Glomerular visceral epithelial cell (primary cell): Measurements from ENCODE around the gene KEL.
"Not testable (repeated sequence)": the region's sequence is repeated elsewhere in the genome, so short reads cannot be mapped to it uniquely, and the experiment has no call there.

ENCODE experiments used
- DNase-seq: peaks from one replicate; pipeline ENCODE4 v3.0.0-alpha.2; 2016; ENCODE audit errors: extremely low spot score

KEL gene

GRCh38 chr7:142961973-142962926, at the start of gene KEL:
Gene KEL (minus strand): TSS chr7:142962363. CDS start chr7:142962206, 157 bp downstream.
- no peak for DNase-seq

- DNase-seq: peak; percentile 58
Measured at GRCh38 chr7:143008007-143008901, 46.1 kb upstream of the KEL start.

DNA sequence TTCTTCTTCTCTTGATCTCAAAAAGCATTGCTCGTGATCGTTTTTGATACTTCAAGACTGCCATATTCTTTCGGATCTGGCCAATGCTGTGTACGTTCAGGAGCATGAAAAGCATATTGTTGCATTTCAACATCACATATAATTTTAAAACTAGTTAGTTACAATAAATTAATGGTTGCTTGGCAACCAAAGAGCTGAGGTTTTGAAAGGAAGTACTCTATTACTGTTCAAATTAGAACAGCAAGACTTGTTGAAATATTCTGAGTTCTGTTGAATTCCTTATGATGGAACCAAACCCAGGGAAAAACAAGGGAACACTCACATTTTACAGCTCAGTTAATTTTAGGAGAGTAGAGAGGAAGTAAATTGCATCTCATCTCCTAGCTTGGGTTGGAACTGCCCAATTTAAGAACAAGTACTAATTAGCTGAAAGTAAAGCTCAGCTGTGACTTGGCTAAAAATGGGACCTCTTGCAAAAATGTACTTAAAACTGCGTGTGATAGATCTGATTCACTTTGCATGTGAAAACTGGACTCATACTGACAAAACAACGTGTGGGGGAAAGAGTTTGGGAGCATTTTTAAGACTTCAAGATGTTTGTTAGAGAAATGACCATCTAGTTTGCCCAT, 43.6 kb upstream of the KEL start:
- DNase-seq: no peak

DNA sequence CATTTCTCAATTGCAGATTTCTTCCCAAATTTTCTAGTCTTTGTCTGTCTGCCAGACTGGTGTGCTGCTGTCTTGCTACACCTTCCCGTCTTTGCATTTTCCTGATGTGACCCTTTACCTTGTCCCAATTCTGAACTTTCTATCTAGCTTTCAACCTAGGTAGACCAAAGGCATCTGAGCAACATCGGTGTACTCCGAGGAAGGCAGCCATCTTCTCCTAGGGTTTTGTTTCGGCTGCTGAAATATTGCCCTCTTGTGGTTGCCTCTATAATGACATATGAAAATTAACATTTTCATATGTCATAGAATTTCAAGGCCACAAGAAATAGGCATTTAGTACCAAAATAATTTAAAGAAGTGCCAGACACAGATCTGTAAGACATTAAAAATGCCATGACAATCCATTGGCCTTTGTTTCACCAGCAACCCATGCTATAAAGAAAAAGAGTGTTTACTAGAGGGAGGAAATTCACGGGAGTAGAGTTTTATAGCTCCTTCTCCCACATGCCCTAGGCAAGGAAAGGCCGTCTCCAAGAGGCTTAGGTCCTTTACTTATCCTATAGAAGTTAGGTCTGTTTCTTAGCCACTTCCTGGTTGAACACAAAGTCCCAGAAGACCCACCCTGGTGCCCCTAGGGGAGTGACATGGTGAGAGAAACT, 41.4 kb upstream of the KEL start:
- peak; percentile 22 for DNase-seq

- no peak for DNase-seq
Measured at GRCh38 chr7:143002898-143003297, 40.7 kb upstream of the KEL start.

GRCh38 chr7:143002106-143002505, 39.9 kb upstream of the KEL start:
- DNase-seq: no peak

GRCh38 chr7:143000648-143001047, 38.5 kb upstream of the KEL start:
- no peak for DNase-seq

GRCh38 chr7:142999793-143000192, 37.6 kb upstream of the KEL start:
- DNase-seq: no peak

DNA sequence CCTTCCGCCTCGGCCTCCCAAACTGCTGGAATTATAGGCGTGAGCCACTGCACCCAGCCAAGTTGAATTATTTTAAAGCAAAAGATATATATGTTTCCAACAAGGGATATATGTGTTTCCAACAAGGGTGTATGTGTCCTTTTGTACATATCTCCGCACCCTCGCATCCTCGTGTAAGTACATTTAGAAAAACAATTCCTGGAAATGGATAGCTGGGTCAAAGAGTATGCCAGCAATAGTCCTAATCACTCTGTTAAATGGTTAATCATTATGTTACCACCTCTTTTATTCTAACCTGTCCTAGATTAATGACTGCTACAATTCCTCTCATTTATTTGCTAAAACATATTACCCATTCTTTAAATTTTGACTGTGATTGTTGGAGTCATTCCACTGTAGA, 36.8 kb upstream of the KEL start:
- DNase-seq: no peak

- DNase-seq: no peak
Measured at GRCh38 chr7:142997456-142997989, 35.4 kb upstream of the KEL start.

DNA sequence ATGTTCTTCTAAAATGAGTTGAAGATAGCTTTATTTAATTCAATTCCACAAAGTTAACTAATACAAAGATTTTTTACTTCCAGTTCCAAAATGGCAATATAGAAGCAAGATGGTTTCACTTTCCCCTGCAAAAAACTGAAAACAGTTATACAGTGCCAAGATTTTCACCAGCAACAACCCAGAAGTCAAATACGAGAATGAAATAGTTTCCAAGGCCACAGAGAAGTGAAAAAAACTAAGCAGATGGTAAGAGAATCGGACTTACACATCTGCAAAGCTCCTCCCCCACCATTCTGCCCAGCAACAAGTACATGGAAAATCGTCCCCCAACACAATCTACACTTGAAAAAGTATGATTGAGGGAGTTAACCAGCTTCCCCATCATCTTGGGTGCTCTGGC, 30.3 kb upstream of the KEL start:
- DNase-seq: no peak

DNA sequence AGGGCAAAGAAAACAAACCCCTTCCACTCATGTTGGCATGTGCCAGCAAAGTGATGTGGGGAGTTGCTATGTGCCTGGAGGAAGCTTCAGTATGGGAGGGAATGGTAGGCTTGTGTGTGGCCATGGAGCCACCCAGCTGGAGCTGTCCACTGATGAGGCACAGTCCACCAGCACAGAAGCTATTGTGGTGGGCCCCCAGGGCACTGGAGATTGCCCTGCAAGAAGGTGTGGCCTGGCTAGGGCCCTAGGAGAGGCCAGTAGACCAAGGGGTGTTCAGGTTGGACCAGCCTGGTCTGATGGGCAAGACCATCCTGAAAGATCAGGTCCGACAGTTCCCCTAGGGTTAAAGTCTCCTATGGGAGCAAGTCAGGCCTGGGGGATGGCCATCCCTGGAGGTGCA, 22.1 kb upstream of the KEL start:
- no peak for DNase-seq

GRCh38 chr7:142983825-142984224, 21.7 kb upstream of the KEL start:
- DNase-seq: no peak

DNA sequence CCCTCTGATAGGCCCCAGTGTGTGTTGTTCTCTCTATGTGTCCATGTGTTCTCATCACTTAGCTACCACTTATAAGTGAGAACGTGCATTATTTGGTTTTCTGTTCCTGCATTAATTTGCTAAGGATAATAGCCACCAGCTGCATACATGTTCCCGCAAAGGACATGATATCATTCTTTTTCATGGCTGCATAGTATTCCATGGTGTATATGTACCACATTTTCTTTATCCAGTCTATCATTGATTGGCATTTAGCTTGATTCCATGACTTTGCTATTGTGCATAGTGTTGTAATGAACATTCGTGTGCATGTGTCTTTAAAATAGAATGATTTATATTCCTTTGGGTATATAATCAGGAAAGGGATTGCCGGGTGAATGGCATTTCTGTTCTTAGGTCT, 16.2 kb upstream of the KEL start:
- not testable (repeated sequence) for DNase-seq

GRCh38 chr7:142974626-142975025, 12.5 kb upstream of the KEL start:
- DNase-seq: no peak

GRCh38 chr7:142969183-142969582, 7.0 kb upstream of the KEL start:
- no peak for DNase-seq

DNA sequence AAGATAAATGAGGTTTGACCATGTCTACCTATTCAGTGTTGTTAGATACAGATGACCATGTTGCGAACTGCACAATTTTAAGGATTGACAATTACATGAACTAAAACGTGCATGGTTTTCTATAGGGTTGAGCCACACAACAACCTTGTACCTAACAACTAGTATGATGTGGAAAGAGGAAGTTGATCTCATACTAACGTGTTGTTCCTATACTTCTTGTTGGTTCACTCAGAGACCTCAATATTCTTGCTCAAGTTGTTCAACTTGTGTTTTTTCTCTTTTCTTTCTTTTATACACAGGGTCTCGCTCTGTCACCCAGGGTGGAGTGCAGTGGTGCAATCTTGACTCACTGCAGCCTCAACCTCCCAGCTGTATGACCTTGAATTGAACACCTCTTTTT, 6.1 kb upstream of the KEL start:
- no peak for DNase-seq

- no peak for DNase-seq
Measured at GRCh38 chr7:142964502-142965246, 2.5 kb upstream of the KEL start.

DNA sequence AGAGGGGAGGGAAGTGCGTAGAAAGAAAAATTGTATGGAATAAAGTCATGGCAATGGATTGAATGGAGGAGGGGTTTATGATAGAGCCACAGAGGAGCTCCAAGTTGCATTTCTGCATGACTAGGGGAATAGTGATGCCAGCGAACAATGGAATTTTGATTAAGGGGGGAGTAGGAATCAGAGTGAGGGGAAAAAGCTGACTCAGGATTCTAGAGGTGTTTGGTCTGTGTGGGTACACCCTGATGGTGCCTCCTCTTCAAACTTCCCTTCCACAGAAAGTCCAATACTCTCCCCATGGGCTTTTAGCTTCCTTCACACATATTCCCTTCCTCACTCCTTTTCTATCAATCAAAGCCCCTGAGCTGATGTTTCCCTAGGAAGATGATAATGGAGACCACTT, 1.8 kb upstream of the KEL start:
- no peak for DNase-seq

DNA sequence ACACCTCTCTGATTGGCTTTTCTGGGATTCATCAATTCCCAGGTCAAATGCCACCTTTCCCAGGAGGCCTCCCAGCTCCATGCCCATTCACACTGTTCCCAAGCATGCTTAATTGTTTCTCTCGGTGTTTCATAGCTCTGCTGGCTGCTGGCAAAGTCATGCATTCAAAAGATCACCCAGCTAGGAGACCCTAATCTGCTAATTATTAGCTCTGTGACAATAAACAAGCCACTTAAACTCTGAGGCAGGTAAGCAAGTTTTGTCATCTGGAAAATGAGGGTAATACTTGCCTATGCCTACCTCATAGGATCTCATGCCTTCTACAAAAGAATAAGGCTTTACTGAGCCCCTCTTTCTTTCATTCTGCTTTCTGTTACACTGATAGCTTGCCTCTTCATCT, 828 bp upstream of the KEL start:
- DNase-seq: no peak

DNA sequence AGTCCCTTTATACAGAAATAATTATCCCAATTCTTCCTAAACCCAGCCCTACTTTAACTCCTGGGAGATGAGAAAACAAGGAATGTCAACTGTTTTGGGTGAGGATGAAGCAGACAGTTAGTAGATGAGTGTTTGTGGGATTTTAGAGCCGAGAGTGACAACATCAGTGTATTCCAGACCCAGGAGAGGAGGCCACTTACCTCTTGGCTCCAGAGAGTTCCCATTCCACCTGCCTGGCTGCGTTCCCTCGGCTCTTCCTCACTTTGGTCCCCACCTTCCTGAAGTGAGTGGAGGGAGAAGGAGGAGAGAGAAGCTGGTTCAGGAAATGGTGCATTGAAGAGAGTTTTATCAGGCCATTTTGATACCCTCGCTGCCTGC, 579 bp downstream of the KEL start:
- no peak for DNase-seq
